ENCODE results near the gene ARHGAP6. TPM values are rescaled to one million over a fixed set of nuclear protein-coding genes. Genes with fewer than 3 reads are reported as not detected.

ARHGAP6 gene
- total RNA-seq, 6 experiments from 2014 or later: 0.51 to 1.0 (median 0.69) TPM

DNA sequence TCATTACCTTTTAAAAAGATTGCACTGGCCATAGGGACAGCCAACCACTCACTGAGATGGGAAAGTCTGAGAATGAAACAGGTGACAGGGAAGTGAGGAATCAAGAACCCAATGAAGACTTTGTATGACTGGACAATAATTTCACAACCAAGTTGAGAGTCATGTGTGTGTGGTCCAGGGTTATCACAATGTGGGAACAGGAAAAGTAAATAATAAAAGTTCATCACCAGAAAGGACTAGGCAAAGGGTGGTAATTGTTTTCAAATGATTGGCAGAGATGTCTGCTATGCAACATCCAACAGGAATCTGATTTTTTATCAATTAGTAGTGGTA lies 243.2 kb downstream of the ARHGAP6 start:
- Mint-ChIP-seq H3K27ac (no peak overlapping the region), H3K27me3 (ENCODE audit: insufficient read depth) (peaks cover 2% of the 10 kb centered on the region; the same call in 1 of the 2 replicates), H3K4me1 (ENCODE audit: low read depth) (peaks cover 23% of the 10 kb centered on the region), H3K4me3 (no peak overlapping the region), H3K36me3 (ENCODE audit: low read depth) (no peaks in the 10 kb centered on the region), H3K9me3 (no peaks in the 10 kb centered on the region)
- TF ChIP-seq, protein P1, sequence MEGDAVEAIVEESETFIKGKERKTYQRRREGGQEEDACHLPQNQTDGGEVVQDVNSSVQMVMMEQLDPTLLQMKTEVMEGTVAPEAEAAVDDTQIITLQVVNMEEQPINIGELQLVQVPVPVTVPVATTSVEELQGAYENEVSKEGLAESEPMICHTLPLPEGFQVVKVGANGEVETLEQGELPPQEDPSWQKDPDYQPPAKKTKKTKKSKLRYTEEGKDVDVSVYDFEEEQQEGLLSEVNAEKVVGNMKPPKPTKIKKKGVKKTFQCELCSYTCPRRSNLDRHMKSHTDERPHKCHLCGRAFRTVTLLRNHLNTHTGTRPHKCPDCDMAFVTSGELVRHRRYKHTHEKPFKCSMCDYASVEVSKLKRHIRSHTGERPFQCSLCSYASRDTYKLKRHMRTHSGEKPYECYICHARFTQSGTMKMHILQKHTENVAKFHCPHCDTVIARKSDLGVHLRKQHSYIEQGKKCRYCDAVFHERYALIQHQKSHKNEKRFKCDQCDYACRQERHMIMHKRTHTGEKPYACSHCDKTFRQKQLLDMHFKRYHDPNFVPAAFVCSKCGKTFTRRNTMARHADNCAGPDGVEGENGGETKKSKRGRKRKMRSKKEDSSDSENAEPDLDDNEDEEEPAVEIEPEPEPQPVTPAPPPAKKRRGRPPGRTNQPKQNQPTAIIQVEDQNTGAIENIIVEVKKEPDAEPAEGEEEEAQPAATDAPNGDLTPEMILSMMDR (IDR thresholded peaks at IDR 0.05): no peak
- DNase-seq: no peak

- H3K27ac Mint-ChIP-seq: no peak overlapping the region
- no peak overlapping the region for H3K4me3 Mint-ChIP-seq
- TF ChIP-seq, protein P1 (IDR thresholded peaks at IDR 0.05): no peak
- peaks cover 2% of the 10 kb centered on the region; the same call in 1 of the 2 replicates for H3K27me3 Mint-ChIP-seq (ENCODE audit: insufficient read depth)
- DNase-seq: no peak
- H3K4me1 Mint-ChIP-seq (ENCODE audit: low read depth): peaks cover 23% of the 10 kb centered on the region
- H3K36me3 Mint-ChIP-seq (ENCODE audit: low read depth): no peaks in the 10 kb centered on the region
- no peaks in the 10 kb centered on the region for H3K9me3 Mint-ChIP-seq
Measured at GRCh38 chrX:11421805-11422524, 243.8 kb downstream of the ARHGAP6 start.

DNA sequence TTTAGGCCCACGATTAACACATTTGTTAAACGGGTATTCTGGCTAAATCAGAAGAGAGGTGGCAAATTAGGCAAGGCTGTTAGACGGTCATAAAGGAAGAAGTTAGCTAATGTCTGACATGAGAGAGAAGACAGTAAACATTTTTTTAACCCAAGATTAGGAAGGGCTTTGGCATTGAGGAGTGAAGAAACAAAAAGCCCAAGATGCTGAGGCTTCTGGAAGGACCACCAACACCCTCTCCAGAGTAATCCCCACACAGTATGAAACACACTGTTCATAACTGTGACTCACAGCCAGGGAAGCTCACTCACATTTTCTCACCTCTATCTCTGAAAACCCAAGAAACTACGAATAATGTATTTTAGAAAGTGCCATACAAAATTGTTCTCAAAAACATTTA lies 244.9 kb downstream of the ARHGAP6 start:
- Mint-ChIP-seq H3K4me3 (no peak overlapping the region), H3K9me3 (no peaks in the 10 kb centered on the region), H3K27ac (no peak overlapping the region), H3K36me3 (ENCODE audit: low read depth) (no peaks in the 10 kb centered on the region), H3K4me1 (ENCODE audit: low read depth) (peaks cover 23% of the 10 kb centered on the region), H3K27me3 (ENCODE audit: insufficient read depth) (no peaks in the 10 kb centered on the region)
- no peak for DNase-seq
- TF ChIP-seq, protein P1 (IDR thresholded peaks at IDR 0.05): no peak

- Mint-ChIP-seq H3K36me3 (ENCODE audit: low read depth) (no peaks in the 10 kb centered on the region), H3K27ac (no peak overlapping the region), H3K27me3 (ENCODE audit: insufficient read depth) (no peaks in the 10 kb centered on the region), H3K4me3 (no peak overlapping the region), H3K4me1 (ENCODE audit: low read depth) (peaks cover 16% of the 10 kb centered on the region), H3K9me3 (no peaks in the 10 kb centered on the region)
- no peak for DNase-seq
- TF ChIP-seq, protein P1 (IDR thresholded peaks at IDR 0.05): no peak
Measured at GRCh38 chrX:11419102-11419501, 246.6 kb downstream of the ARHGAP6 start.

DNA sequence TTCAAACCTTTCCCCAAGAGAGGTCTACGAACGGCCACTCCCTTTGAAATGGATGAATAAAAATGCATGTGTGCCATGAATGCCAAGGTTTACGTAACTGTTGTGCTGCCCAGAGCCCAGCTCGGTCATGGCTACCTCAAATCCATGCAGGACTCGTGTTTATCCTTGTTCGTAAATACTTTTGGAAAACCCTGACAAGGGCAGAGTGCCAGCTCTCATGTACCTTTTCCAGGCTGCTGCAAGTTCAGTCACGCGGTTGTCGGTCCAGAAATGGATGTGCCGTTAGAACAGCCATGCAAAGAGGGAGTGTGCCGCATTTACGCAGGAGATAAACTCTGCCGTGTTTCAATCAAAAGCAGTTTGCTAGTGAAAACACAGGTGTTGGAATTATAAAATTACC lies 249.1 kb downstream of the ARHGAP6 start:
- Mint-ChIP-seq H3K36me3 (ENCODE audit: low read depth) (no peaks in the 10 kb centered on the region), H3K27me3 (ENCODE audit: insufficient read depth) (no peaks in the 10 kb centered on the region), H3K9me3 (no peaks in the 10 kb centered on the region), H3K27ac (no peak overlapping the region), H3K4me1 (ENCODE audit: low read depth) (no peaks in the 10 kb centered on the region), H3K4me3 (no peak overlapping the region)
- TF ChIP-seq, protein P1 (IDR thresholded peaks at IDR 0.05): no peak
- DNase-seq: no peak

Data from HFFc6 (cell line).